HG03558 (cell line): ENCODE measurements around the gene LKAAEAR1.

Experiments
- ATAC-seq: cut with Tn5 transposase; IDR thresholded peaks from one replicate; pipeline ENCODE4 v1.9.1; 2021; ENCODE audit warnings: moderate number of reproducible peaks; ENCODE audit not compliant: unreplicated experiment; ENCODE audit errors: extremely low read depth

LKAAEAR1 gene

DNA sequence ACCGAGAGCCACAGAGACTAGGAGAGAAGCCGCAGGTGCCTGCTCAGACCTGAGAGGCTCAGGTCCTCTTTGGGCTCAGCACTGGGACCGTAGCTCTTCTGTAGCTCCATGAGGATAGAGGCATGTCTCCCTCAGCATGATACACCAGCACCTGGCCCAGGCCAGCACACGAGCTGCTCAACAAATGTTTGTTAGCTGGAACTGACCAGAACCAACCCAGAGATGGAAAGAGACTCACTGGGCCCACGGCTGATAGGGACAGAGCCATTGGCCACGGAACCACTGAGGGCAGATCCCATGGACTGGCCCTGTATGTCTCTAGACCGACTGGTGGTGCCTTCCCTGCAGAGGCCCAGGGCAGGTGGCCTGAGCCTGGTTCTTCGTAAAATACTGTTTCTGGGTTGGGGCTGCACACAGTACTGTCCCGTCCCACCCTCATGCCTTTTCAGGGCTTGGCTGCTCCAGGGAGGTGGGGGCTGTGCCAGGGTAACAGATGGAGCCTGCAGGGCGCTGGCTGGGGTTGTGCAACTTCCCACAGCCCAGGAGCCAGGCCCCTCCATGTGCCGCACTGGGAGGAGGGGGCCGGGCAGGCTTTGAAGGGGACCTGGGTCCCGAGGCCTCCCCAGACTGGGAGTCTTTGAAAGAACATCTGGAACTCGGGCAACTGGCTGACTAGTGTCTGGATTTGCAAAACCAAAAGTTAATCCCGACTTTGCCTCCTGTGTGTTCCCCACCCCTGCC is 43.0 kb downstream of the LKAAEAR1 start:
- no peak for ATAC-seq

DNA sequence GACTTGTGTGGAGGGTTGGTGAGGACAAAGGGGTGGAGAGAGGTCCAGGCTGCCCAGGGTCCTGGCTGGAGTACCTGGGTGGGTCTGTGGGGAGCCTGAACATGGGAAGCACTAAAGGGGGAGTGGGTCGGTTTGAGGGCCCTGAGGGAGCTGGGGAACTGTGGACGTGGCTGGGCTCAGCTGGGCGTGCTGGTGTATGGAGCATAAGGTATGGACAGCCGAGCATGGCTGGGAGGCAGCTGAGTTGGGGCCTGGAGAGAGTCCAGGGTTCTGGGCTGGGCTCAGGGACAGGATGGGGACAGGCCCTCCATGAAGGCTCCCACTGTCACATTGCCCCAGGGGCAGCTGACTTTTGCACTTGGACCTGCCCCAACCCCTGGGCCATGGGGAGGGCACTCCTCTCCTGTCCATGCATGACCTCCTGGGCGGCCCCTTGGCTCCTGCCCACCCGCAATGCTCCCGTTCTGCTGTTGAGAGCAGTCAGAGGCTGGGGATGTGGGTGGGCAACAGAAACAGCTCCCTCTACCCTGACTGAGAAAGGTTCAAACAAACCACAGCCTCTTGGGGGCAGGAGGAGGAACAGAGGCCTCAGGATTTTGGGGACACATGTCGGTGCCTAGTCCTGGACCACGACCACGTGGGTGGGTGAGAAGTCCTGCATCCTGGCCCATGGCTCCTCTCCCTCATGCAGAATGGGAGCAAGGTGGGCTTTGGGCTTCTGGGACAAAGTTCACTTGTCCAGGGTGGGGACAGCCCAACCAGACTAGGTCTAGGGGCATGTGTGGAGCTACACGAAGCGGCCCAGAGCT is 43.8 kb downstream of the LKAAEAR1 start:
- no peak for ATAC-seq

DNA sequence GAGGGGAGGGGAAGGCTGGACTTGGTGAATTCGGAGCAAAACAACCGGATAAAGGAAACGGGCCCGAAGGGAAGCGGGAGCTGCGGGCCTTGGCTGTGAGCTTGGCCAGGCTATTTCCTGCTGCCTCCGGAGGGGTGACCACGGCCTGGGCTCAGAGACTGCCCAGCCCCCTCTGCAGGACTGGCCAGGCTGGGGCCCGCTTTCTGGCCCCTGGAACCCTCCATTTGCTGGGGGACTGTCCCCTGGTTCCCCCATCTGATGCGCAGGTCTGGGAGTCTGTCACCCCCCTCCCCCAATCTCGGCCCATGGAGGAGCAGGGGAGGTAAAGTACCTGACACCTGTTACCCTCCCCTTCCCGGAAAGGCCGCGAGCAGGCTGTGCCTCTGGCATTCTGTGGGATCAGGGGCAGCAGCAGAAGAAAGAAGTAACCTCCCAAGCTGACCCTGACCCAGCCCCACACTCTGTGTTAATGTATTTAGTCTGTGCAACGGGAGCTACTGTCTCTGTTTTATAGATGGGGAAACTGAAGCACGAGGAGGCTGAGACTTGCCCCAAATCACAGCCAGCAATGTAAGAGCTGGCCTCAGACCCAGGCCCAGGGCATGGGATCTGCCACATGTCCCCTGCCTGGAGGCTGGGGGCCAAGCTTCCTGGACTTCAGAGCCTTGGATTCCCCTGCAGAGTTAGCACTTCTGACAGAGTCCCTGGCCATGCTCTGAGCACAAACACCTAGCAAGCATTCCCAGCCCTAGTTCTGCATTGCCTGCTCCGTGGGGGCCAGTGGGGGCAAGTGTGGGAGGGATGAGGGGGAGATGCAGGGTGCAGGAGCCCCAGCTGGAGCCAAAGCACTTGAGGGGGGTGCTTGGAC is 44.7 kb downstream of the LKAAEAR1 start:
- no peak for ATAC-seq

DNA sequence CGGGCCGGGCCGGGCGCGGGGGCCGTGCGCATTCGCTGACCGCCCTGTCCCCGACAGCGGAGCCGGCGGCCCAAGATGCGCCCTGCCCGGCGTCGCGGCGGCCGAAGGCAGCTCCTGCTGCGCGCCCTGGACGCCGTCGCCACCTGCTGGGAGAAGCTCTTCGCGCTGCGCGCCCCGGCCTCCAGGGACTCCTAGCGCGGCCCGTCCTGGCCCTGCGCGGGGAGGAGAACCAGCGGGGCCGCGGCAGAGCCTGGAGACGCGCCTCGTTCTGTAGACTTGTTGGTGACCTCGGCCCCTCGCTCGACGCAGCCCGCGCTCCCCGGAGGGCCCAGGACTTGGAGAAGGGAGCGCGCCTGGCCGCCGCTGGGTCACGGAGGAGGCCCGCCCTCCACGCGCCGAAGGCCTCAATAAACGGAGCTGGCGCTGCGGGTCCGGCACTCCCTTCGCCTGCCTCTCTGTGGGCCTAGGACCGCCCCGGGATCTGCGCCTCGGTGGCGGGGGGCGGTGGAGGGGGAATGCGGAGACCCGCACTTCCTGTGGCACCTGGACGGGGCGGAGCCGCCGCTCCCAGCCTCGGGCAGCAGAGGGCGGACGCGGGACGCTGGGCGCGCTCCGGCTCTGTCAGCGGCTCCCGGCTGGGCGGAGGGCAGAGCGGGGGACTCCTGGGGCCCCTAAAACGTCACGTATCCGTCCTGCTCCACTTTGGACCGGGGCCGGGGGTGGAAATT is 45.5 kb downstream of the LKAAEAR1 start:
- ATAC-seq: no peak

DNA sequence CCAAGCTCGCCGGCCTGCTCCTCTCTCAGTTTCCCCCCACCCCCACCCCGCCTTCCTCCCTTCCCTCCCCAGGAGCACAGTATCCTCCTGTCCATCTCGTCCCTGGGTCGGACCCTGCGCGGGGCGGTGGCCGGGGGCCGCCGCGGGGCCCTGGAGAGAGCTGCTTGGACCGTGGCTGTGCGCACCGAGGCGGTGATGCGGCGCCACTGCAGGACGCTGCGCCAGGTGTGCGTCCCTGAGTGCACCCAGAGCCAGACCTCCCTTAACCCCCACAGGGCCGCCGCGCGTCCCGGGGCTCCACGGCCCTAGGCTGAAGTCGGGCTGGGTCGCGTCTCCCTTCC is 46.0 kb downstream of the LKAAEAR1 start:
- ATAC-seq: no peak

DNA sequence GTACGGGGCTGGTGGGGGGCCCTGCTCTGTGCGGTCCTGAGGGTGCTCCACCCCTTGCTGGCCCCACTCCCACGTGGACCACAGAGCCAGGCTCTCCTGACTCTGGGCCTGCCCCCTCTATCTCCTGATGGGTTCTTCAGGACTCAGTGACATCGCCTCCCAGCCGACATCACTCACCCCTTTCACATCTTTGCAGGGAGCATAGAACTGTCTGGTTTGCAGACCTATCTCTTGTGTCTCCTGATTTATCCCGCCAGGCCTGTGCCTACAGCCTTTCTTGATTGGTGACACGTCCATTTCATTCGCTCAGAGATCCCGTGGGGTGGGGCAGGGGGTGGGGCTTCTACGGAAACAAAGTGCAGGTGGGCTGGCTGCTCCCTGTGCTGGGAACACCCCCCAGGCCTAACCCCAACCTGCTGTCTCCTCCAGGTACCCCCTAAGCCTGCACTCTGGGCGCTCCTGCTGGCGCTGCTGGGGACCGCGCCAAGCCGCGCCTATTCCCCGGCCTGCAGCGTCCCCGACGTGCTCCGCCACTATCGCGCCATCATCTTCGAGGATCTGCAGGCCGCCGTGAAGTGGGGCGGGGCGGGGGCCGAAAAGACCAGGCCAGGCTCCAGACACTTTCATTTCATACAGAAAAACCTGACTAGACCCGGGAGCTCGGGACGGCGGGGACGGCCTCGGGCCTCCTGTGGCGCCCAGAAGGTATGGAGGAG is 46.5 kb downstream of the LKAAEAR1 start:
- no peak for ATAC-seq

DNA sequence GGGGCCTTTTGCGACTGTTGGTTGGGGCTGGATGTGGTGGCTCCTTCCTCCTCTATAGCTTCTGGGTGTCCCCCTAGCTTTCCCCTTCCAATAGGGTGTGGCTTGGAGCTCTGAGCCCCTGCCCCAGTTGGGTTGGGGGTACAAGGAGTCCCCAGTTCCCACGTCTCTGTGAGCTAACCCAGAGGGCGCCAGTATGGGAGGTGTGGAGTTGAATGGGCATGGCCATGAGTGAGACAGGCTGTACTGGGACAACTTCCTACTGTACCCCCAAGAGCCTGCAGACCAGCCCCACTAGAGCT is 47.0 kb downstream of the LKAAEAR1 start:
- no peak for ATAC-seq

DNA sequence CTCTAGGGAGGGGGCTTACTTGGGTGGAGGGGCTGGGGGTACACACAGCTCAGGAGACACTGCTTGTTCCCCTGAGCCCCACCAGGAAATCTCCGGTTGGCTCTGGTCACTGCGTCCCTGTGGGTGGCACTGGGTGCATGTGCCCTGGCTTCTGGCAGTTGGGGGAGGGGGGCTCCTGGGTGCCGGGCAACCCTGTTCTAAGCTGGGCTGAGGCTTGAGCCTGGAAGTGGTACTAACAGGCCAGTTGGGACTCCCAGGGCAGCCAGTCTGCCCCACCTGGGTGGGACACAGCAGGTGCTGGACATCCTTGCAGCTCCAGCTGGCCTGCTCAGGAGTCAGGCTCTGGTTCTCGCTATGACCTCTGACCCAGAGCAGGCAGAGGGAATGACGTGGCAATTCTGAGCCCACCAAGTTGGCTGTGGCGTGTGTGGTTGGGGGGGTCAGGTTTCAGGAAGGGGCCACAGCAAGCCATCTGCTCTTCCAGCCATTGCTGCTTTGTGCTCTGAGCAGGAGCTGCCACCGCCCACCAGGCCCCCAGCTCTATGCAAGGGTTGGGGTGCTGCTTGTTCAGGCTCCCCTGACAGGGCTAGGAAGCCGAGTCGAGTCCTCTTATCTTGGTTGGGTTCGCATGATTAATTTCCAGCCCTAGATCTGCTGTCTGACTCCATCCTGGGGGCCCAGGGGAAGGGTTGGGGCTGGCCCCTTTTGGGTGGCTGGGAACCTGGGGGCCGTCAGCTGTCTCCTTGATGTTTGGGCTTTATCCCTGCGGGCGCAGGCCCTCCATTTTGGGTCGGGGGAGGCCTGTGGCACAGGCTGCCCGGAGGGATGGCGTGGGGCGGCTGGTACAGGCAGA is 47.6 kb downstream of the LKAAEAR1 start:
- no peak for ATAC-seq

DNA sequence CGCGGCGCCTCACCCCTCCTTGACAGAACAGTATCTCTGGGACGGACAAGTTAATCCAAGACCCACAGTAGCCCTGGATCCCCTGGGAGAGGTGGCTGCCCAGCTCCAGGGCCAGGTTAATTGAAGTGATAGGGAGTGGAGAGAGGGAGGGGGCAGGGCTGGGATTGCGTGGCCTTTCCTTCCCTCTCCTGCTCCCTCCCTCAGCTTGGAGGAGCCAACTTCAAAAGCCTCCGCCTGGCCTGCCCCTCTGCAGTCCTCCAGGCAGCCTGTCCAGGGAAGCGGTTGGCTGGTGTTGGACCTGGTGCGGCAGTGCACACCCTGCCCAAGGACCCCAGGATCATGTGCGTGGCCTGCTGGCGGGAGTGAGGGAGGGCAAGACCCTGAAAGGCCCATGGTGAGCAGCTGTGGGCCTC is 48.3 kb downstream of the LKAAEAR1 start, which contains the start of gene C20orf204:
Gene C20orf204, plus strand, starts transcription at position 250 of the 413 bp plus-strand sequence. Its CDS starts 142 bp downstream, at position 392.
- ATAC-seq: no peak

DNA sequence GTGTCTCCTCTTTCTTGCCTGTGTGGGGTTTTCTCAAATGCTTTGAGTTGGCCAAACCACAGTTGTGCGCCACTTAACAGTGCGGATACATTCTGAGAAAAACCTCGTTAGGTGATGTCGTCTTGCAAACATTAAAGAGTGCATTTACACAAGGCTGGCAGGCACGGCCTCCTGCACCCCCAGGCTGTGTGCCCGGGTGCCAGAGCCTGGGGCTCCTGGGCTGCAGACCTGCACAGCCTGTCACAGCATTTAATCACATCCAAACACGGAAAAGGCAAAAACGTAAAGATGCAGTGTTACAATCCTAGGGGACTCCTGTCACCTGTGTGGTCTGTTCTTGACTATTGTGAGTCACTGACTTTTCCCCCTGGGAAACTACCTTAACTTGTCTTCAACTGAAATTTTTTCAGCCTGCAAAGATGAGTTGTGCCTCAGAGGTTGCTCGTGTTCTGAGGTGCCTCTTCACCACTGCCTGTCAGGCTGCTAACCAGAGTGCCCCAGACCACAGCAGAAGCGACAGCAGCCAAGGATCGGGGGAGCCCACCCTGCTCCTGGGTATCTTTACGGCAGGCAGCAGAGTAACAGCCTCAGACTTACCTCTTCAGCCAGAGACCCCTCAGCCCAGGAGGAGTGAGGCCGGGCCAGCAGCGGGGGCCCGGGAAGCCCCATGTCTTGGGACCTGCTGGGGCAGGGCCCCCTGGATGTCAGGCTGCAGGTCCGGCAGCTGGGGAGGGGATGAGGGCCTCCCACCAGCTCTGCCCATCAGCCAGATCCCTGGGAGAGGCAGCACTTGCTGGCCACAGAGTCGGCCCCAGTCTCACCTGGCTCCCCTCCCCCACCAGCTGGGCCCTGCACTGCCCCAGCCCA is 48.9 kb downstream of the LKAAEAR1 start:
- ATAC-seq: no peak

DNA sequence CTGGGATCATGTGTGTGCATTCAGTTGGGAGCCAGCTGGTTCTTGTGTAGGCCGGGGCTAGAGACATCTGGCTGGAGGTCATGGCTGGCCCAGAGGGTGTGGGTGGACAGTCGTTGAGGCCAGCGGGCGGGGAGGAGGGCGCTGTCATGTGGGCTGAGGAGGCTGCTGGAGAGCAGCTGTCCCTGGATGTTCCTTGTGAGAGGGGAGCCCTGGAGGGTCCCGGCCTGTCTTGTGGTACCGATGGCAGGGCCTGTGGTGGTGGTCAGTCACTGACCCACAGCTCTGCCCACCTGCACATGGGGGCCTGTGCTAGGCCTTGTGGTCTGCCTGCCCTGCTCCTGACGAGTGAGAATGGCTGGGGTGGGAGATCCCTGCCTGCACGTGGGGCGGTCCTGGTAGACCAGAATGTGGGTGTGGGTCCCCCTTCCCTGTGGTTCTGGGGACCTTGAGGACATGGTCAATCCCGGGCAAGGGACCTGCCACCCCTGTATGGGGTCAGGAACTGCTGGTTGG is 50.2 kb downstream of the LKAAEAR1 start:
- no peak for ATAC-seq
